Testis (tissue), 2 donors: ENCODE data around the gene PPFIA4.

Experiments
- POLR2A ChIP-seq: fragments of 450-650 bp; IDR thresholded peaks from one replicate; pipeline ENCODE4 v1.6.1; 2017; ENCODE audit warnings: antibody characterized with exemption, mild to moderate bottlenecking, moderate library complexity
- TF ChIP-seq, protein P1 (sequence below), 3 experiments: fragments of 450-650 bp in 2 of 3; fragments of 200-600 bp in 1 of 3; sonication (generic) in 1 of 3; IDR thresholded peaks; one replicate each; pipeline ENCODE4 v1.5.1; 2016 to 2019; ENCODE audit warnings: antibody characterized with exemption in 3 of 3, mild to moderate bottlenecking in 2 of 3, moderate library complexity in 1 of 3

- no peak for TF ChIP-seq POLR2A
- TF ChIP-seq, protein P1, sequence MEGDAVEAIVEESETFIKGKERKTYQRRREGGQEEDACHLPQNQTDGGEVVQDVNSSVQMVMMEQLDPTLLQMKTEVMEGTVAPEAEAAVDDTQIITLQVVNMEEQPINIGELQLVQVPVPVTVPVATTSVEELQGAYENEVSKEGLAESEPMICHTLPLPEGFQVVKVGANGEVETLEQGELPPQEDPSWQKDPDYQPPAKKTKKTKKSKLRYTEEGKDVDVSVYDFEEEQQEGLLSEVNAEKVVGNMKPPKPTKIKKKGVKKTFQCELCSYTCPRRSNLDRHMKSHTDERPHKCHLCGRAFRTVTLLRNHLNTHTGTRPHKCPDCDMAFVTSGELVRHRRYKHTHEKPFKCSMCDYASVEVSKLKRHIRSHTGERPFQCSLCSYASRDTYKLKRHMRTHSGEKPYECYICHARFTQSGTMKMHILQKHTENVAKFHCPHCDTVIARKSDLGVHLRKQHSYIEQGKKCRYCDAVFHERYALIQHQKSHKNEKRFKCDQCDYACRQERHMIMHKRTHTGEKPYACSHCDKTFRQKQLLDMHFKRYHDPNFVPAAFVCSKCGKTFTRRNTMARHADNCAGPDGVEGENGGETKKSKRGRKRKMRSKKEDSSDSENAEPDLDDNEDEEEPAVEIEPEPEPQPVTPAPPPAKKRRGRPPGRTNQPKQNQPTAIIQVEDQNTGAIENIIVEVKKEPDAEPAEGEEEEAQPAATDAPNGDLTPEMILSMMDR (IDR thresholded peaks at IDR 0.05): no peak
Observed at GRCh38 chr1:203054184-203054583, 27.9 kb downstream of the PPFIA4 start.
